Stomach (tissue), 9 donors: Measurements from ENCODE around the gene ERC2. TPM values are rescaled to one million over a fixed set of nuclear protein-coding genes. Genes with fewer than 3 reads are reported as not detected.

Experiments used
- DNase-seq, 2 donors: peaks; one replicate each; pipeline versions ENCODE4 v3.0.0 to v3.0.0-alpha.2; 2013 to 2019
- H3K27ac ChIP-seq, 5 donors: fragments of 200-600 bp in 4 of 5; sonication (generic) in 4 of 5; one replicate each; pipeline ENCODE4 v1.5.1; 2013 to 2019; ENCODE audit warnings: mild to moderate bottlenecking in 1 of 5, moderate library complexity in 1 of 5
- H3K27me3 ChIP-seq, 3 donors: fragments of 200-600 bp; sonication (generic); one replicate each; pipeline ENCODE4 v1.5.1; 2017 to 2019; ENCODE audit warnings: mixed run types in 1 of 3
- H3K36me3 ChIP-seq, 4 donors: fragments of 200-600 bp; sonication (generic); 1 replicate in 3 of 4; 2 replicates in 1 of 4; pipeline ENCODE4 v1.5.1; 2016 to 2019
- H3K4me1 ChIP-seq, 4 donors: fragments of 200-600 bp; sonication (generic); one replicate each; pipeline ENCODE4 v1.5.1; 2016 to 2019
- H3K4me3 ChIP-seq, 4 donors: fragments of 200-600 bp; sonication (generic) in 3 of 4; one replicate each; pipeline ENCODE4 v1.5.1; 2016 to 2019; ENCODE audit warnings: mild to moderate bottlenecking in 1 of 4
- H3K9me3 ChIP-seq, 4 donors: fragments of 200-600 bp; sonication (generic); one replicate each; pipeline ENCODE4 v1.5.1; 2016 to 2019
- EP300 ChIP-seq: sonication (generic); formaldehyde crosslinking; IDR thresholded peaks from one replicate; pipeline ENCODE4 v1.6.1; 2017; ENCODE audit warnings: antibody characterized with exemption
- POLR2A ChIP-seq, 4 donors: fragments of 450-650 bp; IDR thresholded peaks; one replicate each; pipeline ENCODE4 v1.6.1; 2016; ENCODE audit warnings: antibody characterized with exemption in 4 of 4, control low read depth in 2 of 4, mild to moderate bottlenecking in 1 of 4, moderate library complexity in 1 of 4
- POLR2AphosphoS5 ChIP-seq, 3 donors: sonication (generic); formaldehyde crosslinking; IDR thresholded peaks; one replicate each; pipeline ENCODE4 v1.6.1; 2016; ENCODE audit warnings: antibody characterized with exemption in 3 of 3
- WGBS, 5 donors: extraction: QIAGEN DNeasy Blood & Tissue Kit in 3 of 5; methylation state at CpG; one replicate each; pipeline versions ENCODE4 v1.1.5 to v1.1.7; 2013 to 2018; 5-methylcytosine and 5-hydroxymethylcytosine counted together
- intact Hi-C: fragments of 100-400 bp; cut with DNase I; formaldehyde crosslinking; loops from one replicate; pipeline ENCODE4 v1.15.1; 2023; ENCODE audit warnings: low total_unique reads
- polyA plus RNA-seq, 3 donors: library from polyadenylated mRNA; stranded (reverse); fragments of 200-250 nt; gene quantifications; one replicate each; pipeline ENCODE4 v1.2.3, GENCODE V29; 2013
- total RNA-seq, 5 donors: library from RNA; depleted of rRNA; stranded (reverse); fragments of >200 nt; gene quantifications; one replicate each; pipeline versions ENCODE4 v1.1.0 to v1.2.3, GENCODE V29; 2014 to 2016
- TF ChIP-seq, protein P1 (sequence below), 7 experiments: fragments of 450-650 bp in 4 of 7; fragments of 200-600 bp in 3 of 7; sonication (generic) in 3 of 7; IDR thresholded peaks; one replicate each; pipeline ENCODE4 v1.5.1; 2016 to 2019; ENCODE audit warnings: antibody characterized with exemption in 7 of 7, control low read depth in 2 of 7, mild to moderate bottlenecking in 1 of 7
- donor health status: healthy with polysubstance abuse.
- donor health status: Bipolar disorder and iron deficiency.
- donor health status: healthy.

The ERC2 gene
- total and polyA plus RNA-seq, 8 donors = 0.43 to 3.1 (median 1.3) TPM; not detected in 2

DNA sequence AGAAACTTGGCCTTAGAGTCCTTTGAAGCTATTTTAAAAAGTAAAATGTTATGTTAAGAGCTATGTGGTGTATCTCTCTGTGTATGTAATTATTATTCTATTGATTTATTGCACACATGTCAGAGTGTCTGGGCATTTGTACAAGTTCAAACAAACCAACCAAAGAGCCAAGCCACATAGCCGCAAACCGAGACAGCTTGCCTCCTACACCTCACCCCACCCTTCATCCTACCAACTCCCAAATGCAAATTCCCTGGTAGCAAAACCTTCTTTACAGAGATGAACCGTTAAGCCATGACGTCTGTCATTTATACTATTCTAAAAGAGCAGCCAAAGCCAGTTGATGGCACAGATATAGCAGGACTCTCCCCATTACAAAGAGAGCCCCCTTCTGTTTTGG is 332.3 kb downstream of the ERC2 start:
- Histone ChIP-seq H3K36me3 (no peaks in the 10 kb centered on the region), H3K27ac (no peak overlapping the region), H3K9me3 (no peaks in the 10 kb centered on the region), H3K4me1 (peaks cover 0 to 7% (median 0%) of the 10 kb centered on the region in 4 donors), H3K27me3 (no peaks in the 10 kb centered on the region), H3K4me3 (no peak overlapping the region)
- no peak for DNase-seq
- 48 to 91% (median 86%) methylated on average over 4 of the region's 4 CpGs for WGBS, 5 donors
- intact Hi-C loops = no loop called here
- no peak for TF ChIP-seq POLR2AphosphoS5 (IDR thresholded peaks at IDR 0.05)
- TF ChIP-seq, protein P1, sequence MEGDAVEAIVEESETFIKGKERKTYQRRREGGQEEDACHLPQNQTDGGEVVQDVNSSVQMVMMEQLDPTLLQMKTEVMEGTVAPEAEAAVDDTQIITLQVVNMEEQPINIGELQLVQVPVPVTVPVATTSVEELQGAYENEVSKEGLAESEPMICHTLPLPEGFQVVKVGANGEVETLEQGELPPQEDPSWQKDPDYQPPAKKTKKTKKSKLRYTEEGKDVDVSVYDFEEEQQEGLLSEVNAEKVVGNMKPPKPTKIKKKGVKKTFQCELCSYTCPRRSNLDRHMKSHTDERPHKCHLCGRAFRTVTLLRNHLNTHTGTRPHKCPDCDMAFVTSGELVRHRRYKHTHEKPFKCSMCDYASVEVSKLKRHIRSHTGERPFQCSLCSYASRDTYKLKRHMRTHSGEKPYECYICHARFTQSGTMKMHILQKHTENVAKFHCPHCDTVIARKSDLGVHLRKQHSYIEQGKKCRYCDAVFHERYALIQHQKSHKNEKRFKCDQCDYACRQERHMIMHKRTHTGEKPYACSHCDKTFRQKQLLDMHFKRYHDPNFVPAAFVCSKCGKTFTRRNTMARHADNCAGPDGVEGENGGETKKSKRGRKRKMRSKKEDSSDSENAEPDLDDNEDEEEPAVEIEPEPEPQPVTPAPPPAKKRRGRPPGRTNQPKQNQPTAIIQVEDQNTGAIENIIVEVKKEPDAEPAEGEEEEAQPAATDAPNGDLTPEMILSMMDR (IDR thresholded peaks at IDR 0.05) = no peak
- TF ChIP-seq POLR2A (IDR thresholded peaks at IDR 0.05) = no peak
- no peak for TF ChIP-seq EP300

DNA sequence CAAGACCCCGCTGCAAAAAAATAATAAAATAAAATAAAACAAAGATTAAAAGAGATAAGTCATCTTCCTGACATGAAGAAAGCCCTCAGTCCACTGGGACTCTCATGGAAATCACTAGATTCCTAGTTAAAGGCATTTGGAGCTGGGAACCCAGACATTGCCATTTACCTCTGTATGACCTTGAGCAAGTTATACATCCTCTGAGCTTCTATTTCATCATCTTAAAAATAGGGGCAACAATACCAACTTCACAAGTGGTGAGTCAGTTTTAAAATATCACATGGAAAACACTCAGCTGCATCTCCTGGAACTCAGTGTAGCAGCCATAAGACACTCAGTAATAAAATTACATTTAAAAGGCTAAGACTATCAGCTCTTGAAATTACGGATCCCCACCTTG is 334.8 kb downstream of the ERC2 start:
- H3K36me3 ChIP-seq = no peaks in the 10 kb centered on the region
- WGBS, 5 donors = 85 to 95% (median 93%) methylated on average over 2 of the region's 2 CpGs
- intact Hi-C loops = no loop called here
- H3K27ac ChIP-seq = no peak overlapping the region
- H3K27me3 ChIP-seq = no peaks in the 10 kb centered on the region
- peaks cover 0 to 9% (median 3%) of the 10 kb centered on the region in 4 donors for H3K4me1 ChIP-seq
- no peak overlapping the region for H3K4me3 ChIP-seq
- no peak for DNase-seq
- H3K9me3 ChIP-seq = no peaks in the 10 kb centered on the region
- TF ChIP-seq, protein P1 (IDR thresholded peaks at IDR 0.05) = no peak
- TF ChIP-seq POLR2A (IDR thresholded peaks at IDR 0.05) = no peak
- TF ChIP-seq EP300 = no peak
- no peak for TF ChIP-seq POLR2AphosphoS5 (IDR thresholded peaks at IDR 0.05)

DNA sequence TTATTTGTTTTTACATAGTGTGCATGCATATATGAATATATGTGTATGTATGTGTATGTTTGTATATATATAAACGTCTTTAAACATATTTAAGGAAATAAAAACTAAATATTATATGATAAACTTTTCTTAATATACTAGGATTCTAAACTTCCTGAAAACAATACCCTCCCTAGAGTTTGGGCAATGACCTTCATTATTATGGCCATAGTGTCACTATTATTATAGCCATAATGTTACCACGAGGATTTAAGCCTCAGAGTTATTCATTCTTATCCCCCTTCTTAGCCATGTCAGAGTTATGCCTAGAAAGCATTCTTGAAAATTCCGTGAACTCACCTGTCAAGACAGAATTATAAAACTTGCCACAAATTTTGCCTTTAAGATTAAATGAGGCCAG is 335.5 kb downstream of the ERC2 start:
- Histone ChIP-seq H3K27ac (no peak overlapping the region), H3K36me3 (no peaks in the 10 kb centered on the region), H3K4me1 (peaks cover 0 to 9% (median 3%) of the 10 kb centered on the region in 4 donors), H3K9me3 (no peaks in the 10 kb centered on the region), H3K4me3 (no peak overlapping the region), H3K27me3 (no peaks in the 10 kb centered on the region)
- WGBS, 5 donors = 72 to 83% (median 78%) methylated on average over 3 of the region's 3 CpGs
- no peak for DNase-seq
- TF ChIP-seq EP300 = no peak
- intact Hi-C loops = no loop called here

DNA sequence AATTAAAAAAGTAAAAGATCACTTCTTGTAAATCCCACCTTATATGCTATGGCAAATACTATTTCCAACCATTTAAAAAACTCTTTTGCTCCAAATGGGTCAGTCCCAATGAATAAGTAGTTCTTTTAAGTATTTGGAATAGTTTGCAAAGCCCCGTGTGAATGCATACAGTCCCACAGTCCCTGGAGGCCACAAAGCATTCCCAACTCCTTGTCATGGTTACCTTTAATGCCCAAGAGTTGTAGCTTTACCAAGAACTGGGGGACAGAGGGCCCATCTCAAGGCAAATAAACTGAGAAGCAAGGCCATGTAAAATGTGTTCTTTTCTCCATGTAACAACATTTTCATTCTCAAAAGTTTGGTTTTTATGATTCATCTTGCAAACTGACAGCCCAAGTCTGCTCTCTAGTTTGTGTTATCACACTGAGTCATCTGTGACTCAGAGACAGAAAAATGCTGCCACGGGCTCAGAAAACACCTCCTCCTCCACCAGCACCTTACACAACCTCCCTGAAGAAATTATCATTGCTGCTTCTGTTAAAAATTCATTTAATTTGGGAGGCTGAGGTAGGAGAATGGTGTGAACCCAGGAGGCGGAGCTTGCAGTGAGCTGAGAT is 336.2 kb downstream of the ERC2 start:
- no peak overlapping the region for H3K4me3 ChIP-seq
- DNase-seq = peak in 1 of 2 donors; percentile 26
- intact Hi-C loops = no loop called here
- H3K27ac ChIP-seq = no peak overlapping the region
- peak in 1 of 3 donors; percentile 39 for TF ChIP-seq POLR2AphosphoS5 (IDR thresholded peaks at IDR 0.05)
- TF ChIP-seq EP300 = no peak
- no peak for TF ChIP-seq POLR2A (IDR thresholded peaks at IDR 0.05)
- TF ChIP-seq, protein P1 (IDR thresholded peaks at IDR 0.05) = no peak
- no peaks in the 10 kb centered on the region for H3K27me3 ChIP-seq
- WGBS, 5 donors = 42 to 46% (median 43%) methylated on average over 3 of the region's 3 CpGs
- peaks cover 0 to 9% (median 3%) of the 10 kb centered on the region in 4 donors for H3K4me1 ChIP-seq
- no peaks in the 10 kb centered on the region for H3K9me3 ChIP-seq
- no peaks in the 10 kb centered on the region for H3K36me3 ChIP-seq

DNA sequence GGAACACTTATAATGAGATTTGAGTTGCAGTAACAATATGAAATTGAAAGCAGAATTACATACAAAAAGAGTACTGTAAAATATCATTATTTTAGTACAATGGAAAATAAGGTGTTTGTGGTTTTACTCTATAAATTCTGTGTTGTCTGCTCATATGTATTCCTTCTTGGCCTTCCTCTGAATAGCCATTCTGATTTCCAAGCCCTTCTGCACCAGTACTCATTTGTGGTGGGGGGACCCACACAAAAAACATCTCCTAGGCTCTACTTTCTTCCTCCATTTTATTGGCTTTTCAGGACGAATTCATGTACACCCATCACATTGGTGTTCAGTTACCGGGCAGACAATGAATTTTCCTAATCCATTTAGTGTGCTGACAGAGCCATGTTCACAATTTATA is 338.2 kb downstream of the ERC2 start:
- no peaks in the 10 kb centered on the region for H3K9me3 ChIP-seq
- H3K4me1 ChIP-seq = peaks cover 0 to 9% (median 3%) of the 10 kb centered on the region in 4 donors
- intact Hi-C loops = no loop called here
- no peak overlapping the region for H3K27ac ChIP-seq
- no peak for DNase-seq
- WGBS, 5 donors = 75 to 92% (median 85%) methylated on average over 2 of the region's 2 CpGs
- no peak overlapping the region for H3K4me3 ChIP-seq
- no peaks in the 10 kb centered on the region for H3K27me3 ChIP-seq
- no peaks in the 10 kb centered on the region for H3K36me3 ChIP-seq
- TF ChIP-seq, protein P1 (IDR thresholded peaks at IDR 0.05) = no peak
- TF ChIP-seq EP300 (no peak), POLR2A (IDR thresholded peaks at IDR 0.05) (no peak), POLR2AphosphoS5 (IDR thresholded peaks at IDR 0.05) (no peak)
